ENCODE measurements around the gene DAPP1.

- TF ChIP-seq, protein P1, sequence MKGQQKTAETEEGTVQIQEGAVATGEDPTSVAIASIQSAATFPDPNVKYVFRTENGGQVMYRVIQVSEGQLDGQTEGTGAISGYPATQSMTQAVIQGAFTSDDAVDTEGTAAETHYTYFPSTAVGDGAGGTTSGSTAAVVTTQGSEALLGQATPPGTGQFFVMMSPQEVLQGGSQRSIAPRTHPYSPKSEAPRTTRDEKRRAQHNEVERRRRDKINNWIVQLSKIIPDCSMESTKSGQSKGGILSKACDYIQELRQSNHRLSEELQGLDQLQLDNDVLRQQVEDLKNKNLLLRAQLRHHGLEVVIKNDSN (IDR thresholded peaks at IDR 0.05; ENCODE audit: borderline replicate concordance, extremely low read length, insufficient read depth, low read depth, low read length) = no peak
- TF ChIP-seq PAX8 (IDR thresholded peaks at IDR 0.05) = no peak
- TF ChIP-seq NR2C1 (IDR thresholded peaks at IDR 0.05) = no peak
- TF ChIP-seq POLR2AphosphoS2 (IDR thresholded peaks at IDR 0.05; ENCODE audit: low read depth, low read length) = no peak
- TF ChIP-seq CTCF (IDR thresholded peaks at IDR 0.05 in 2 of 3, conservative IDR thresholded peaks at IDR 0.05 in 1 of 3; ENCODE audit: control insufficient read depth in 2 of 3, extremely low read depth in 1 of 3, insufficient read depth in 1 of 3, low read depth in 3 of 3, low read length in 3 of 3) = no peak
- TF ChIP-seq ZNF274 (IDR thresholded peaks at IDR 0.05; ENCODE audit: insufficient read depth, insufficient read length) = no peak
- TF ChIP-seq ZNF207 (IDR thresholded peaks at IDR 0.05; ENCODE audit: borderline replicate concordance) = no peak
- no peak for TF ChIP-seq EZH2 (IDR thresholded peaks at IDR 0.05; ENCODE audit: borderline replicate concordance, control insufficient read depth, low read depth, low read length)
- no peak for TF ChIP-seq DPF2 (IDR thresholded peaks at IDR 0.05)
- TF ChIP-seq MYC (IDR thresholded peaks at IDR 0.05; ENCODE audit: insufficient read depth, insufficient read length, insufficient replicate concordance, low read length, severe bottlenecking) = no peak
These were observed 32.7 kb upstream of the DAPP1 start for GRCh38 chr4:99783940-99784339.
